ENCODE measurements around the gene C1QTNF1.

Gene C1QTNF1

DNA sequence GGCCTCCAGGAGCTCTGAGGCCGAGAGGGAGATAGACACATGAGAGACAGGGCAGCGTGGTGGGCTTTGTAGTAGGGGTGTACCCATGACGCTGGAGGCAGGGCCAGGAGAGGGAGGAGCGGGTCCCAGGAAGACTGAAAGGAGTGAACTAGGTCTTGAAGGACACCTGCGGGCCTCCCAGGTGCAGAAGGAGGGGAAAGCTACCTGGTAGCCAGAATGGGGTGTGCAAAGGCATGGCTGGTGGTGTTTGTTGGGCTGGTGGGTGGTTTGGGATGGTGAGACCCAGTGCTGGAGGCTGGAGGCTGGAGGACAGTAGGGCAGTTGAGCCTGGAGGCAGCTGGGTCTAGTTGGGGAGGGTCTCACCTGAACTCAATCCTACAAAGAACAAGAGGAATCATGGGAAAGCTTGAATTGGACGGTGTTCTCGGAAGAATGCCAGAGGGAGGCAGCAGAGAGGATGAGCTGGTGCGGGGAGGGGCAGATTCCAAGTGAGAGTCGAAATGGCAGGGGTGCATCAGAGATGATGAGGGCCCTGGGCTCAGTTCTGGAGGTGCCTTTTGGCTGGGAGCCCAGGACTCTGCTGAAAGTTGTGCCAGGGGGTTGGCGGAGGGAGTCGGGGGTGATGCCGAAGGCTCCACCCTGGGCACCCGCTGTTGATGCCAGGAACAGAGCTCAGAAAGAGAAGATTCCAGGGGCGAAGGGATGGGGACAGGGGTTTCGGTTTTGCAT lies 21.2 kb downstream of the C1QTNF1 start:
- TF ChIP-seq, protein P1, sequence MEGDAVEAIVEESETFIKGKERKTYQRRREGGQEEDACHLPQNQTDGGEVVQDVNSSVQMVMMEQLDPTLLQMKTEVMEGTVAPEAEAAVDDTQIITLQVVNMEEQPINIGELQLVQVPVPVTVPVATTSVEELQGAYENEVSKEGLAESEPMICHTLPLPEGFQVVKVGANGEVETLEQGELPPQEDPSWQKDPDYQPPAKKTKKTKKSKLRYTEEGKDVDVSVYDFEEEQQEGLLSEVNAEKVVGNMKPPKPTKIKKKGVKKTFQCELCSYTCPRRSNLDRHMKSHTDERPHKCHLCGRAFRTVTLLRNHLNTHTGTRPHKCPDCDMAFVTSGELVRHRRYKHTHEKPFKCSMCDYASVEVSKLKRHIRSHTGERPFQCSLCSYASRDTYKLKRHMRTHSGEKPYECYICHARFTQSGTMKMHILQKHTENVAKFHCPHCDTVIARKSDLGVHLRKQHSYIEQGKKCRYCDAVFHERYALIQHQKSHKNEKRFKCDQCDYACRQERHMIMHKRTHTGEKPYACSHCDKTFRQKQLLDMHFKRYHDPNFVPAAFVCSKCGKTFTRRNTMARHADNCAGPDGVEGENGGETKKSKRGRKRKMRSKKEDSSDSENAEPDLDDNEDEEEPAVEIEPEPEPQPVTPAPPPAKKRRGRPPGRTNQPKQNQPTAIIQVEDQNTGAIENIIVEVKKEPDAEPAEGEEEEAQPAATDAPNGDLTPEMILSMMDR (conservative IDR thresholded peaks at IDR 0.05; ENCODE audit: low read depth, low read length): no peak
- no peak for DNase-seq (ENCODE audit: low read depth)
- no peak overlapping the region for H3K4me3 ChIP-seq (ENCODE audit: low read depth, low read length)

DNA sequence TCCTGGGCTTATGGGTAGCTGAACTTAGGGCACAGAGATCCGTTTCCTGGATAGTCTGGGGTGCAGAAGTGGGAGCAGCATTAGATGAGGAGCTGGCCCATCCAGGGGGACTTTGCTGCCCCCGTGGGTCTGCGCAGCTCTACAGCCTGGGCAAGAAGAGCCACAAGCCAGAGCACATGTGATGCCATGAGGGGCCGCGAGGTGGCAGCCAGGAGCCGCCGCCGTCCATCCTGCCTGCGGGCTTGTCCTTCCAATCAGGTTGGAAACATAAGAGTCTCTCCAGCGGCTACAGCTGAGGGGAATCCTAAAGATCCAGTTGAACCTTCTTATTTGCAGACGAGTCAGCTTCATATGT lies 21.9 kb downstream of the C1QTNF1 start:
- H3K4me3 ChIP-seq (ENCODE audit: low read depth, low read length): no peak overlapping the region
- DNase-seq (ENCODE audit: low read depth): peak; percentile 81
- TF ChIP-seq, protein P1 (conservative IDR thresholded peaks at IDR 0.05; ENCODE audit: low read depth, low read length): peak; percentile 90

DNA sequence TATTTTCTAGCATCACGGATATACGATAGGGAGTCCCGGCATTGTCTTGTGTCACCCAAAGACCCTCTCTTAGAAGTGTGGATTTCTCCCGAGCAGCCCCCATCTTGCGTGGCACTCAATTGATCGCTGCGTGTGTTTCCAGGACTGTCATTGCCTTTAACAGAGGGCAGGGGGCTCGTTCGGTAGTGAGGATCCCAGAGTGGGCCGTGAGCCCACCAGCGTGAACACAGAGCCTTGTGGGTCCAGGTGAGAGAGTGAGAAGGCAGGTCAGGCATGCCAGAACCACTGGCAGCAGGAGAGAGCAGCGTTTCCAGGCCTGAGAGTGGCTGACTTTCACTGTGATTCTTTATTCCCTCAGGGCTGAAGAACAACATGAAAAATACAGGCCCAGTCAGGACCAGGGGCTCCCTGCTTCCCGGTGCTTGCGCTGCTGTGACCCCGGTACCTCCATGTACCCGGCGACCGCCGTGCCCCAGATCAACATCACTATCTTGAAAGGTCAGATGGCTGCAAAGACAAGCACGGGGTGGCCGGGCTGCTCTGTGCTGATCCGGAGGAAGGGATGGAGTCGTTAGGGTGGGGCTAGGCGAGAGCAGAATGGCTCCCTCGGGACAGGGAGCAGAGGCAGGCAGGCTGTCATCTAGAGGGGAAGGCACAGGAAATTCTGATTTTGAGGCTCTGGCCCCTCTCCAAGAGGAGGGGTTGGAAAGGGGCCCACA lies 22.4 kb downstream of the C1QTNF1 start:
- DNase-seq (ENCODE audit: low read depth): no peak
- TF ChIP-seq, protein P1 (conservative IDR thresholded peaks at IDR 0.05; ENCODE audit: low read depth, low read length): no peak
- no peak overlapping the region for H3K4me3 ChIP-seq (ENCODE audit: low read depth, low read length)

DNA sequence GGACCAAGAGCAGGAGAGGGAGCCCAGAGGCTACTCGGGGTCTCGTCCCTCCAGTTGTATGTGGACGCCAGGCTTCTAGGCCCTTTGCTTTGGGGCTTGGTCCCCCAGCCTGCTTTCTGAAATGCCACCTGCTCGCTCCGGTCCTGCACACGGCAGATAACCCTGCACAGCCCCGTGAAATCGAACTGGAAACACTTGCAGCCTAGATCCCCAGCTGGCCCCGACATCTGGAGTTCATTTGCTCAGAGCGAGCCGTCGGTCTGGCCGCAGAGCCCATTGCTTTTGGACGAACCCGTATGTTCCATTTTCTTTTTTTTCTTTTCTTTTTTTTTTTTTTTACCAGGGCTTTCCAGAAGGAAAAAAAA lies 22.9 kb downstream of the C1QTNF1 start:
- no peak overlapping the region for H3K4me3 ChIP-seq (ENCODE audit: low read depth, low read length)
- no peak for DNase-seq (ENCODE audit: low read depth)
- TF ChIP-seq, protein P1 (conservative IDR thresholded peaks at IDR 0.05; ENCODE audit: low read depth, low read length): no peak

DNA sequence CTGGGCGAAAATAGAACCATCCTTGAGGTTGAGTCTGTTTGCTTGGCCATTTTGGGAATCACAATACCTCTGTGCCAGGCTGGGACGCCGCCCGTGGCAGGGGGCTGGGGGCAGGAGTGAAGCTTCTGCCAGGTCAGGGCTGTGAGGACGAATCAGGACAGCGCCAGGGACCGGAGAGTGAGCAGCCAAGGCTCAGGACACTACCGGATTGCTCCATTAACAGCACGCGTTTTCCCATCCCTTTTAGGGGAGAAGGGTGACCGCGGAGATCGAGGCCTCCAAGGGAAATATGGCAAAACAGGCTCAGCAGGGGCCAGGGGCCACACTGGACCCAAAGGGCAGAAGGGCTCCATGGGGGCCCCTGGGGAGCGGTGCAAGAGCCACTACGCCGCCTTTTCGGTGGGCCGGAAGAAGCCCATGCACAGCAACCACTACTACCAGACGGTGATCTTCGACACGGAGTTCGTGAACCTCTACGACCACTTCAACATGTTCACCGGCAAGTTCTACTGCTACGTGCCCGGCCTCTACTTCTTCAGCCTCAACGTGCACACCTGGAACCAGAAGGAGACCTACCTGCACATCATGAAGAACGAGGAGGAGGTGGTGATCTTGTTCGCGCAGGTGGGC lies 23.4 kb downstream of the C1QTNF1 start:
- TF ChIP-seq, protein P1 (conservative IDR thresholded peaks at IDR 0.05; ENCODE audit: low read depth, low read length): no peak
- no peak for DNase-seq (ENCODE audit: low read depth)
- no peak overlapping the region for H3K4me3 ChIP-seq (ENCODE audit: low read depth, low read length)

DNA sequence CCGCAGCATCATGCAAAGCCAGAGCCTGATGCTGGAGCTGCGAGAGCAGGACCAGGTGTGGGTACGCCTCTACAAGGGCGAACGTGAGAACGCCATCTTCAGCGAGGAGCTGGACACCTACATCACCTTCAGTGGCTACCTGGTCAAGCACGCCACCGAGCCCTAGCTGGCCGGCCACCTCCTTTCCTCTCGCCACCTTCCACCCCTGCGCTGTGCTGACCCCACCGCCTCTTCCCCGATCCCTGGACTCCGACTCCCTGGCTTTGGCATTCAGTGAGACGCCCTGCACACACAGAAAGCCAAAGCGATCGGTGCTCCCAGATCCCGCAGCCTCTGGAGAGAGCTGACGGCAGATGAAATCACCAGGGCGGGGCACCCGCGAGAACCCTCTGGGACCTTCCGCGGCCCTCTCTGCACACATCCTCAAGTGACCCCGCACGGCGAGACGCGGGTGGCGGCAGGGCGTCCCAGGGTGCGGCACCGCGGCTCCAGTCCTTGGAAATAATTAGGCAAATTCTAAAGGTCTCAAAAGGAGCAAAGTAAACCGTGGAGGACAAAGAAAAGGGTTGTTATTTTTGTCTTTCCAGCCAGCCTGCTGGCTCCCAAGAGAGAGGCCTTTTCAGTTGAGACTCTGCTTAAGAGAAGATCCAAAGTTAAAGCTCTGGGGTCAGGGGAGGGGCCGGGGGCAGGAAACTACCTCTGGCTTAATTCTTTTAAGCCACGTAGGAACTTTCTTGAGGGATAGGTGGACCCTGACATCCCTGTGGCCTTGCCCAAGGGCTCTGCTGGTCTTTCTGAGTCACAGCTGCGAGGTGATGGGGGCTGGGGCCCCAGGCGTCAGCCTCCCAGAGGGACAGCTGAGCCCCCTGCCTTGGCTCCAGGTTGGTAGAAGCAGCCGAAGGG lies 24.2 kb downstream of the C1QTNF1 start:
- DNase-seq (ENCODE audit: low read depth): no peak
- TF ChIP-seq, protein P1 (conservative IDR thresholded peaks at IDR 0.05; ENCODE audit: low read depth, low read length): no peak
- H3K4me3 ChIP-seq (ENCODE audit: low read depth, low read length): no peak overlapping the region

Measured in choroid plexus epithelial cell (primary cell).